Activated naive CD4-positive, alpha-beta T cell treated with anti-CD3 and anti-CD28 coated beads, Interleukin-2, amount 50 U/mL, for 16 hours (primary cell): ENCODE results near the gene TMEM184B.
A peak's percentile ranks its signal among the peaks of the same experiment; 100 is the strongest.

ENCODE experiments used
- DNase-seq: peaks from one replicate; pipeline ENCODE4 v3.0.0-alpha.2; 2020

TMEM184B gene

GRCh38 chr22:38221407-38221806 lies 51.4 kb downstream of the TMEM184B start:
- no peak for DNase-seq

GRCh38 chr22:38220653-38221386 lies 52.0 kb downstream of the TMEM184B start:
- DNase-seq: no peak

GRCh38 chr22:38220163-38220562 lies 52.6 kb downstream of the TMEM184B start:
- no peak for DNase-seq

GRCh38 chr22:38219632-38220031 lies 53.2 kb downstream of the TMEM184B start:
- no peak for DNase-seq

GRCh38 chr22:38218661-38219622 lies 53.9 kb downstream of the TMEM184B start:
- no peak for DNase-seq

- DNase-seq: no peak
Measured at GRCh38 chr22:38215156-38216038, 57.4 kb downstream of the TMEM184B start.

GRCh38 chr22:38214302-38215056 lies 58.3 kb downstream of the TMEM184B start:
- DNase-seq: peak; percentile 63

- no peak for DNase-seq
Measured at GRCh38 chr22:38213990-38214301, 58.9 kb downstream of the TMEM184B start.

- DNase-seq: no peak
Measured at GRCh38 chr22:38213319-38213989, 59.4 kb downstream of the TMEM184B start.

GRCh38 chr22:38212442-38212841 lies 60.4 kb downstream of the TMEM184B start:
- no peak for DNase-seq

- DNase-seq: no peak
Measured at GRCh38 chr22:38211556-38211955, 61.3 kb downstream of the TMEM184B start.

GRCh38 chr22:38208551-38208968 lies 64.2 kb downstream of the TMEM184B start:
- no peak for DNase-seq

GRCh38 chr22:38207898-38208432 lies 64.8 kb downstream of the TMEM184B start:
- no peak for DNase-seq

- no peak for DNase-seq
Measured at GRCh38 chr22:38205261-38206128, 67.3 kb downstream of the TMEM184B start.

- no peak for DNase-seq
Measured at GRCh38 chr22:38204784-38205183, 68.0 kb downstream of the TMEM184B start.

- DNase-seq: no peak
Measured at GRCh38 chr22:38203855-38204514, 68.8 kb downstream of the TMEM184B start.

- DNase-seq: peak; percentile 25
Measured at GRCh38 chr22:38203090-38203810, 69.6 kb downstream of the TMEM184B start.

GRCh38 chr22:38202437-38203089 lies 70.2 kb downstream of the TMEM184B start:
- DNase-seq: peak; percentile 62
